NCI-H2196 (cell line): ENCODE data around the gene RALGPS1.

Source experiments
- DNase-seq: peaks from one replicate; lab custom pipeline; 2025; ENCODE audit not compliant: unreplicated experiment; lab: John Stamatoyannopoulos, UW

RALGPS1 gene

GRCh38 chr9:126904586-126904985, 10.0 kb upstream of the RALGPS1 start:
- no peak for DNase-seq

- no peak for DNase-seq
These were observed 8.5 kb upstream of the RALGPS1 start for GRCh38 chr9:126906091-126906490.

DNA sequence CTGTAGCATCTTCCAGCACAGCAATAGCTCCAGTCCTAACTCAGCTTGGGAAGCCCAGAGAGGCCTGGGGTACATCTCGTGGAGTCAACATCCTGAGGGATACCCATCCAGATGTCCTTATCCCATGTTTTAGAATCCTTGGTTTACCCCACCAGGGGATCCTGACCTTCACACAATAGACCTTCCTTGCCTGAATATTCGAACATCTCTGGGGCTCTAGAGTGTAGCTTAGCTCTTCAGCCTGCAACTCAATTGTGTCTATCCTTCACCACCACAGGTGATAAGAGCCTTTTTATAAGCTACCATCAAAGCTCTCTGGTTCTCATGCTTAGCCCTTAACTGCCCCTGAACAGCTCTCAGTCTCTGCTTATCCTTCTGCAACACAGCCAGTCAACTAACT, 7.5 kb upstream of the RALGPS1 start:
- no peak for DNase-seq

GRCh38 chr9:126915281-126915816, 767 bp downstream of the RALGPS1 start:
- peak; percentile 71 for DNase-seq

- no peak for DNase-seq
These were observed 1.4 kb downstream of the RALGPS1 start for GRCh38 chr9:126915846-126916543.

- DNase-seq, result no peak
These were observed 2.3 kb downstream of the RALGPS1 start for GRCh38 chr9:126916909-126917308.

GRCh38 chr9:126919193-126919592, 4.6 kb downstream of the RALGPS1 start:
- peak; percentile 26 for DNase-seq

- DNase-seq, result no peak
These were observed 11.3 kb downstream of the RALGPS1 start for GRCh38 chr9:126925876-126926275.

- no peak for DNase-seq
These were observed 11.8 kb downstream of the RALGPS1 start for GRCh38 chr9:126926364-126926763.

DNA sequence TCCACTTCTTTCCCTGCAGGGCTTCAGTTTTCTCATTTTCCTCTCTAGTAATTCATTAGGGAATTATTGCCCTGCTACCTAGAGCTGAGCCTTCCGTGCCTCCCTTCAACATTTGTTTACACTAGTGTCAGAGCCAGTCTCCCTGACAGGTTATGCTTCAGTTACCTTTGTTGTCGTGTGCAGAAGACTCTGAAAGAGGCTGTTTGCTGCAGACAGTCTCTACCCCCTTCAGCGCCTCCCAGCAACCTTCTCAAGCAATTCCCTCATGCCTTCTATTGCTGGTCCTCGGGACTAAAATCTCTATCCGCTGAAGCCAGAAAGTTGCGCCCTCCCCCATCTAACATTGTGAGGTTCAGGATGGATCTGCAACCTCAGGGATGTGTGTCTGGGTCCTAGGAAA, 12.8 kb downstream of the RALGPS1 start:
- DNase-seq, result peak; percentile 17

- no peak for DNase-seq
These were observed 18.3 kb downstream of the RALGPS1 start for GRCh38 chr9:126932871-126933321.

- DNase-seq, result no peak
These were observed 18.9 kb downstream of the RALGPS1 start for GRCh38 chr9:126933334-126933980.

GRCh38 chr9:126934441-126934840, 19.9 kb downstream of the RALGPS1 start:
- DNase-seq, result no peak

DNA sequence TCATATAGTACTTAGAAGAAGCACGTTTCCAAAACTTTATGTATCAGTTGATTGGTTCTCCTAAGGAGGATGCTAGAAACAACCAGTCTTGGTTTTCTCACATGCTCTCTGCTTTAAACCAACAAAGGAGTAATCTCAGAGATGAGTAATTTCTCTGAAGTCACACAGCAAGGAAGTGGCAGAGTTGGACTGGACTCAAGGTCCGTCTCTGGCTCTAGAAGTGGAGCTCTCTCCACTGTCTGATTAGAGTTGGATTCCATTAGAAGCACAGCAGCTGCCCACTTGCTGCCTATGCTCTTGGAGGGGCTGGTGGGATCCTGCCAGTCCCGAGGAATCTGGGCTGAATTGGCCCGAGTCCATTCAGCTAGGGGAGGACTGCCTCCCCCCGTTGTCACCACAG, 21.0 kb downstream of the RALGPS1 start:
- DNase-seq, result no peak

- no peak for DNase-seq
These were observed 22.9 kb downstream of the RALGPS1 start for GRCh38 chr9:126937444-126937843.

DNA sequence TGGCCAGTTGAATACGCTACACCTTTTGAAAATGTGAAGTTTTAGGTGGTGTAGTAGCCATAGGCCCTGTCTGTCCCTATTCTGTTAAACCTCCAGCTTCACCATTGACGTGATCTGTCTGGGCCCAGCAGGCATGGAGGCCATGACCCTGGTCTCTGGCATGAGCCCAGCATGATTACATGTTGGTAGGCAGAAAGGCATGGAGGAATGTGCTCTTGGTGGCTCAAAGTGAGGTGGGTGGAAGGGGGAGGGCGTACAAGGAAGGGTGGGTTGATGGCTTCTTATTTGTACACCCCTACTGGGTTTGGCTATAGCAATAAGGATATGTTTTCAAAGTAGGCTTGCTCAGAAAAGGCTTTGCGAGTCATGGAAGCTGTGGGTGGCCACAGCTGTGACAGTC, 23.7 kb downstream of the RALGPS1 start:
- DNase-seq, result no peak

DNA sequence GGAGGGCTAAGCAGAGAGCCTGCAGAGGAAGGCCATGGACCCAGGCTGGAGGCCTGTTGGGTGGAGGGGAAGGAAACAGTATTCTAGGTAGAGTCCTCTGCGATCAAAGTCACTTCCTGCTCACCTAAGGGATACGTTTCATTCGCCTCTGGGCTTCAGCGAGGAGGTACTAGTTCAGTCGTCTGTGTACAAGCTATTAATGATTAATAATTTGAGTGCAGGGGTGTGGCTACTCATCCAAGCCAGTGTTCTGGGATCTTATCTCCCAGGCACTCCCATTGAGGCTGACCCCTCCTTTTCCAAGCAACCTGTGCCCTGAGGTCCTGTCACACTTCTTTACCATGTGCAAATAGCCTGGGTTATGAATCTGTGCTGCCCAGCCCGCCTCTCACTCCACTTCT, 25.2 kb downstream of the RALGPS1 start:
- DNase-seq, result no peak

DNA sequence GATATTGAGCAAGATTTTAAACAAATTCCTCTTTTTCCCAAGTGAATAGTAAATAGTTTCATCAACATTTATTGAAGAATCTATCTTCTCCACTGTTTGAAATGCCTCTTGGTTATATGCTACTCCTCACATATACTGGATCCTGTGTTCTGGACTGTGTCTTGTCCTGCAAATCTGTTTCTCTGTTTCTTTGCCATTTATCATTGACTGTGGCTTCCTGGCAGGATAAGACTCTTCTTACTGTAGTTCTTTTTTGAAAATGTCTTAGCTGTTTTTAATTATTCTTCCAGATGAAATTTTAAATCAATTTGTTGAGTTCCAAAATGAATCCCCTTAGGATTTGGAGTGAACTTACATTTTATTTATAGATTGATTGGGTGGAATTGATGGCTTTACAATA, 27.8 kb downstream of the RALGPS1 start:
- DNase-seq, result no peak

GRCh38 chr9:126945682-126946081, 31.1 kb downstream of the RALGPS1 start:
- no peak for DNase-seq

DNA sequence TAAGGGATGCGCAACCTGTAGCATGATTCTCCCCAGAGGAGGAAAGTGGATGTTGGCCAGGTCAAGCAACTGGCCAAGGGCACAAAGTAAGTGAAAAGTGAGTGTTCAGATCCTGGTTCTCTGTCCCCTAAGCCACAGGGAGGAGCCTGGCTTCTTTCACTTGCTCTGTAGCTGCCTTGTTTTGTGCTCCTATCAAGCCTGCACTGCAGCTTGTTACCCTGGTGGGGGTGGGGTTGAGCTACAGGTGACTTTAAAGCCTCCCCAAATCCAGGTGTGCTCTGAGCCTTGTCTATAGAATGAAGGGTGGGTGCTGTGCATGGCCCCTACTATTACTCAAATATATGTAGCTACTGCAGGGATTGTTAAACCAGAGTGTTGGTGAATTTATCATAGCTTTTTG, 32.9 kb downstream of the RALGPS1 start:
- no peak for DNase-seq

GRCh38 chr9:126952205-126952977, 37.8 kb downstream of the RALGPS1 start:
- DNase-seq, result no peak
